ENCODE measurements around the gene RYR2. TPM values are rescaled to one million over a fixed set of nuclear protein-coding genes. Genes with fewer than 3 reads are reported as not detected.
A peak's percentile ranks its signal among the peaks of the same experiment; 100 is the strongest.

The RYR2 gene
- polyA plus RNA-seq, 1 donor = 3.1 TPM

GRCh38 chr1:237685551-237685950 is 643.6 kb downstream of the RYR2 start:
- no peak for DNase-seq

DNA sequence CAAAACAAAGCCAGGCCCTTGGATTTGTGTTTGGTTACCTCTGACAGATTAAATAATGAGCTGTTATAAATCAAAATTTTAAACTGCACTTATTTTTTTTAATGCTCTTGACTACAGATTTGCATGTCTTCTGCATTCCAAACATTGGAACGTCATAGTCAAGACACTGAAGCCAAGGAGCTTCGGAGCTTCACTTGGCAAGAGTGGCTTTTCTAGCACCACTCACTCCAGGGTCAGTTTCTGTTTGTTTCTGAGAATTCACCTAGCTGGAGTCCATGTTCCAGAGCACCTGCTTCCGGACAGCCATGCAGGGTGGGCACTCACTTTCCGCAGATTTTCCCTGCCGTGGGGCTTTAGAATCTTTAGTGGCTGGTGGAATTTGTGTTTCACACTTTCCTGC is 645.8 kb downstream of the RYR2 start:
- peak; percentile 20 for DNase-seq

DNA sequence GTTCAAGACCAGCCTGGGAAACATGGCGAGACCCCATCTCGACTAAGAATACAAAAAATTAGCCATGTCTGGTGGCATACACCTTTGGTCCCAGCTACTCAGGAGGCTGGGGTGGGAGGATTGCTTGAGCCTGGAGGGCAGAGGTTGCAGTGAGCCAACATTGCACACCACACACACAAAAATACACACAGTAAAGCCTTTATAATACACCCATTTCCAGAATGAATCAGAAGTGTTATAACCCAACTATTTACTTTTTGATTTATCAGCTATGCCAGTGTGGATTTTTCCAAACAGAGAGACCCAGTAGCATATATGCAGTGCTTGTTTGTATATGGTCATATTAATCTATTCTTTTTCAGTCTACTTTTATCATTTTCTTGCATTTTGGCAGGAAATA is 648.7 kb downstream of the RYR2 start:
- DNase-seq = no peak

DNA sequence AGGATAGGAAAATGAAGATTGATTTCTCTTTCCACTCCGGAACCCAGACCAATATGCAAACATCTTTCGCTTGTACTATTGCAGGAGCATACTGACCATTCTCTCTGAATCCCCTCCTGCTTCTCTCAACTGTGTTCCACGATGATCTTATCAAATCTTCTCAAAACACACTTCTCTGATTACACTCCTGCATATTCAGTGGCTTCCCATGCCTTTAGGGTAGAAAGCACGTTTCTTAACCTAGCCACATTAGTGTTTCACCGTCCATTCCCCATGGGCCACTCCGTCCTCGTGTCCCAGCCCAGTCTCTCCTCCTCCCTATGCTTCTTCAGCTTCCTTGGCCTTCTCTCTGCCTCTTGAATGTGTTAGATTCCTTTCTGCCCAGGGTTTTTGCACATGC is 650.3 kb downstream of the RYR2 start:
- DNase-seq = no peak

DNA sequence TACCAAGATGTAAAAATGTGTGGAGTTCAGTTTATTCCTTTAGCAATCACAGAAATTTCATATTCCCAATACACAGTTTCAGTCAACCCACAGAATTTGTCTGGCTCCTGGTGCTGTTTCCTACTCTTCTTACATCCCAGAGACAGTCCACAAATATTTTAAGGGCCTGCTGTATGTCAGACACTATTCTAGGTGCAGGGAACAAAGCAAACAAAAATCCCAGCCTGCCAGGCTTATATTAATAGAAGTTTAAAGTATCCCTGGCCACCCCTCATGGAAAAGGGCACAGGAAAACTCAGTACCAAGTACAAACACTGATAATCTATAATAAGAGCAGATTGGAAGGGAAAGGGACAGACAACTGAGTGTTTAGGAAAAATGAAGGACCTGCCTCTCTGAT is 653.9 kb downstream of the RYR2 start:
- no peak for DNase-seq

GRCh38 chr1:237700181-237700580 is 658.2 kb downstream of the RYR2 start:
- peak; percentile 52 for DNase-seq

- no peak for DNase-seq
Observed at GRCh38 chr1:237701534-237701933, 659.5 kb downstream of the RYR2 start.

GRCh38 chr1:237702161-237702560 is 660.2 kb downstream of the RYR2 start:
- DNase-seq = no peak

DNA sequence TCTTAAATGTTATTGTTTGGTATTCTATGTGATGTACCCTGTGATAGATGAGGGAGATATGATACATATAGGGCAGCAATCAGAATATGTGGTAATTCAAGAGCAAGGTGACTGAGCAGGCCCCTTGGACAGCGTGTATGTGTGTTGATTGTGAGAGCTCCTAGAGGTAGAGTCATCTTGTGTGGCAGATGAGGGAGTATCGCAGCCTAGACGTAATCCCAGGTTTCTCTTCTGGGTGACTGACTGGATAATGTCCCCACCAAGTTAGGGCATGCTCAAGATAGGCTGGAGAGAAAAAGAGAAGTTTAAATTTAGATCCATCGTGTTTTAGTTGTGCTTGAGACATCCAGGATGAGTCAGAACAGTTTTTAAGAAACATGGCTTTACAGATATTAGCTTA is 663.5 kb downstream of the RYR2 start:
- no peak for DNase-seq

DNA sequence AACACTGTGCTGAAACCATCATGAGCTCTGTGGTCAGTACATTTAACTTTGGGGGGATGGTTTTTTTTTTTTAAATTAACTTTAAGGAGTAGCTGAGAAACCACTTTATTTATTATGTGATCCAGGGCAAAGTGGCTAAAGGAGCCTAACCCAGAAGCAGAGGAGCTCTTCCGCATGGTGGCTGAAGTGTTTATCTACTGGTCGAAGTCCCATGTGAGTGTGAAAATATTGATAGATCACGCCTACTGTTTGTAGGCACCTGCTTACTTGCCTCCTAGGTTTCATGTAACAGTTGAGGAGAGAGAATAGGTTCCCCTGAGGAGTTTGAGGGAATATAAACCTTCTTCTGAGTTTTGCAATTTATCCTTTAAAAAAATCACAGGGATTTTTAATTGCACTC is 667.4 kb downstream of the RYR2 start:
- no peak for DNase-seq

DNA sequence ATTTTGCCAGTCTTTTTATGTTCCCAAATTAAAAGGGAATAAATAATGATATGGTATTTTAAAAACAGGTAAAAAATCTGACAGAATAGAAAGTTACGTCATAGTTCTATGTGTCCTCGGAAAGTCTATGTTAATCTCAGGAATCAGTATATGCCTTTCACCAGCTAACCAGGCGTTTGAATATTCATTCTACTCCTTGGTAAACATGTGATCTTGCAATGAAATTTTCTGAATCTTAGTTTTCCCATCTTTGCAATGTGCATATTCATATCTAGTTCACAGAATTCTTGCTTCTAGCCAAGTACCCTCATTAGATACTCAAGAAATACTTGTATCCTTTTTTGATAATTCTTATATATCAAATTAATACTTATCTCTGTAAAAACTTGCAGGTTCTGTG is 669.3 kb downstream of the RYR2 start:
- DNase-seq = no peak

DNA sequence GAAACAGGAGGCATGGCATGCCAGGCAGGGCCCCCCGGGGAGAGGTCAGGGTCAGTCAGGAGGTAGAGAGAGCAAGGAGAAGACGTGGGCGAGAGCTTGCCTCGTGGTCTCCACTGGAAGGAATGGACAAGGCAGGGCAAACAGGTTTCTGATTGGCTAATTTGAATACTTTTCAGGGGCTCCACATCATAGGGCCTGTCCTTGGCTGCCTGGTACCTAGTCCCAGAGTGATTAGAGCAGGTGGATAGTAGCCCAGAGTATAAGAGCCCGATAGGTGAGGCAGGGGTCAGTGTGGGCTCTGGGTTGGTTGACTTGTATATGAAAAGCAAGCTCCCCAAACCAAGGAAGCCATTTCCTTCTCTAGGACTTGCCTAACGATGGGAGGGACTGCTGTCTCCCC is 670.1 kb downstream of the RYR2 start:
- no peak for DNase-seq

- peak; percentile 25 for DNase-seq
Observed at GRCh38 chr1:237712586-237713157, 670.7 kb downstream of the RYR2 start.

DNA sequence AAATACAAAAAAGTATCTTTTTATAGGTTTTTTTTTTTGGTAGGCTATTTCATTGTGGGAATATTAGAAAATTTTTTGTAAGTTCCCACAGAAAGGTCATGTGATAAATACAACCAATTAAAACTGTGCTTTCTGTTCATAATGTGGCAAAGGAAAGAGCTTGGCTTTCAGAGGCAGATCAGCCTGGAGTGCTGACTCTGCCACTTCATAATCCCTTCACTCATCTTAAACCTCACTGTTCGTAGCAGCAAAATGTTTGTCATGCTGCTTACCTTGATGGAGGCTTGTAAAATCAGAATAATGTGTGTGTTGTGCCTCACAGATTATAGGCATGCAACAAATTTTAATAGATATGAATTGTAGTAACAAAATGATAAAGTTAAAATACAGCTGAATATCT is 671.9 kb downstream of the RYR2 start:
- no peak for DNase-seq

DNA sequence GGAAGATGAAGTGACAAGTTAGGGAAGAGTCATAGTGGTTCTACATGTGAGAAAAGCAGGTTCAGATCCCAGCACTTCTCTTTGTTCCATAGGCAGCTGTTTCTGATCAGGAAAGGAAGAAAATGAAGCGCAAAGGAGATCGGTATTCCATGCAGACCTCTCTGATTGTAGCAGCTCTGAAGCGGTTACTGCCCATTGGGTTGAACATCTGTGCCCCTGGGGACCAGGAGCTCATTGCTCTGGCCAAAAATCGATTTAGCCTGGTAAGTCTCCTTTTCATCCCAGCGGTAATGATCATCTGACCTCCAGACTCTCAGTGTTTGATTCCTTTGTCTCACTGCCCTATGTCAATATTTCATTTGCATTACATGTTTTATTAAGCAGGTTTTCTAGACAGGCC is 675.1 kb downstream of the RYR2 start:
- DNase-seq = no peak

- no peak for DNase-seq
Observed at GRCh38 chr1:237730826-237731350, 688.9 kb downstream of the RYR2 start.

- no peak for DNase-seq
Observed at GRCh38 chr1:237732657-237733056, 690.7 kb downstream of the RYR2 start.

GRCh38 chr1:237736372-237737029 is 694.5 kb downstream of the RYR2 start:
- DNase-seq = no peak

DNA sequence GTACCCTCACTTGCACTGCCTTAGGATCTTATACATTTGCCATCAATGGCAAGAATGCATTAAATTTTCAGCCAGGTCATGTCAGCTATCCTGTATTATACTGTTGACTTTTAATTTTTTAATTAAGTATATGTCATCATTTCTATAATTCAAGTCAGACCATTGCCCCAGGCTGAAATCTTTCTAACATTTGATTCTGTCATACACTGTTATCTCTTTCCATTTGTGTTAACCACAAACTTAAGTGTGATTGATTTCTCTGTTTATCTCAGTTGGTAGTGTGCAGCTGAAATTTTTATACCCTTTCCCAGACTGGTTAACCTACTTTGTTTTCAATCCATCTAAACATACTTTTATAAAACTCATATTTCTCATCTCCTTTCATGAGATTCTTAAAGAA is 695.5 kb downstream of the RYR2 start:
- DNase-seq = no peak

DNA sequence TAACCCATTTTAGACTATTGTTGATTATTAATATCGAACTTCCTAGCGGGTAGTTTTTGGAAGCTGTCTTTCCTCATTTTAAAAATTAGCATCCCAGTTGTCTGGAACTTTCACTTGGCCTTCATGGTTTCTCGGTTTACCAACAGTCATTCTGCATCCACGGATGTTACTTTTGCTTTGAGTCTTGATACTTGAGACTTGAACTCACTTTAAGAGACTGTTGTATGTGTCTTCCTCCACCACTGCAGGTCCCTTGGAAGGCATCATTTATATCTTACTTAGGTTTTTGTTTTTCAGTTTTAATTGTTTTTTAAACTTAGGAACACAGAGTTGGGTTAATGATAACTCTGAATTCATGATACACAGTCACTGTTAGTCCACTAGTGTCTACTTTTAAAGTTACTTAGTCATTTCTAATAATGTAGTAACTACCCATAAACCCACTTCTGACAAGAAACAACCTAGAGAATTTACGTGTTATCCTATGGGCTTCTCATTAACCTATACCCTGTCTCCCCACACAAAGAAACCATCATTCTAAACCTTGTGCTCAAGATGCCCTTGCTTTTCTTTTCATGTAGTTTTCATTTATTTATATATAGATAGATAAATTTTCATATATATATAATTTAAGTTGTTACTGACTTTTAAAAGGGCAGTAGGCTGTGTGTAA is 696.1 kb downstream of the RYR2 start:
- no peak for DNase-seq

GRCh38 chr1:237740846-237741245 is 698.9 kb downstream of the RYR2 start:
- no peak for DNase-seq

DNA sequence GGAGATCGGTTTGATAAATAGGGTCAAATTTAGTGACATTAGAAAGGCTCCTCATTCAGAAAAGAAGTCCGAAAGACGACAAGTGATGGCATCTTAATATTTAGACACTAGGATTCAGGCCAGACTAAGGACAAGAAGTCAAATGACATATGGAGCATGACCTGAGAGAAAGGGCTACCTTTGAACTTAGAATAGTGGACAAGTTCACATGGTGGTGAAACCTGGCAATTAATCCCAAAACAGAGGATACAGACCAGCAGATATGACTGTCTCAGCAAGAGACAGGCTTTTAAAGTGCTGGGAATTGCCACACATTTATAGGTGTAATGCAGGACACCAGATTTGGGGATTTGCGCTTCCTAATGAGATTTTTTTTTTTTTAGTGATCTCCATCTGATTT is 703.6 kb downstream of the RYR2 start:
- no peak for DNase-seq

DNA sequence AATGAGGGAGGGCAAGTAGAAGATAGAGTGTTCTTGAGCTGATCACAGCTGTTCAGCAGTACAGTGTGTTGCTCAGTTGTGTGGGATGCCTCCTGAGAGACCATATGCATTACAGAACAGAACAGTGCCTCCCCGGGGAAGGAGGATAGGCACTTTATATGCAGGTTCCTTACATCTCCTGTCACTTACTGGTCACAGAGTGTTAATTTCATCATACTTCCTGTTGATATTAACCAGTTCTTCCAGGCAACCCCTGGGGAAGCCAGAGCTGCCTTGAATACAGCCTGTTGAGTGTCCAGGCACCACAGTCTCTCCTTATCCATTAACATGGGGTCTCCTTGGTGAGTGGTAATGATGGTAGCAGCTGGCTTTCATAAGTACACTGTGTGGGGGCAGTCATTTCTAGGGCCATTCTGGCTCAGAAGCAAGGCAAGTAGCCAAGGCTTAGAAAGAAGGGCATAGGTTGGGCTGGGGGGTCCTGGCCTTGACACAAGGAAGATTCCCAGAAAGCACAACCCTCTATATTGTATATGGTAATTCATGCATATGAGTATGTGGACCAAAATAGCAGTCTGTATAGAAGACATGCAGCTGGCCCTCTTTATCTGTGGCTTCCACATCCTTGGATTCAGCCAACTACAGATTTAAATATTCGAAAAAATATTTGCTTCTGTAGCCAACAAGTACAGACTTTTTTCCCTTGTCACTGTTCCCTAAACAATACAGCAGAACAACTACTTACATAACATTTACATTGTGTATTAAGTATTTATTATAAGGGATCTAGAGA is 706.4 kb downstream of the RYR2 start:
- no peak for DNase-seq
